HG03354 (cell line): ENCODE data around the gene SFTA2.
"Not testable (repeated sequence)": the region's sequence is repeated elsewhere in the genome, so short reads cannot be mapped to it uniquely, and the experiment has no call there.

ENCODE experiments used
- ATAC-seq: cut with Tn5 transposase; IDR thresholded peaks from one replicate; pipeline ENCODE4 v1.9.1; 2021; ENCODE audit warnings: mild to moderate bottlenecking; ENCODE audit not compliant: unreplicated experiment, poor library complexity, severe bottlenecking

The SFTA2 gene

DNA sequence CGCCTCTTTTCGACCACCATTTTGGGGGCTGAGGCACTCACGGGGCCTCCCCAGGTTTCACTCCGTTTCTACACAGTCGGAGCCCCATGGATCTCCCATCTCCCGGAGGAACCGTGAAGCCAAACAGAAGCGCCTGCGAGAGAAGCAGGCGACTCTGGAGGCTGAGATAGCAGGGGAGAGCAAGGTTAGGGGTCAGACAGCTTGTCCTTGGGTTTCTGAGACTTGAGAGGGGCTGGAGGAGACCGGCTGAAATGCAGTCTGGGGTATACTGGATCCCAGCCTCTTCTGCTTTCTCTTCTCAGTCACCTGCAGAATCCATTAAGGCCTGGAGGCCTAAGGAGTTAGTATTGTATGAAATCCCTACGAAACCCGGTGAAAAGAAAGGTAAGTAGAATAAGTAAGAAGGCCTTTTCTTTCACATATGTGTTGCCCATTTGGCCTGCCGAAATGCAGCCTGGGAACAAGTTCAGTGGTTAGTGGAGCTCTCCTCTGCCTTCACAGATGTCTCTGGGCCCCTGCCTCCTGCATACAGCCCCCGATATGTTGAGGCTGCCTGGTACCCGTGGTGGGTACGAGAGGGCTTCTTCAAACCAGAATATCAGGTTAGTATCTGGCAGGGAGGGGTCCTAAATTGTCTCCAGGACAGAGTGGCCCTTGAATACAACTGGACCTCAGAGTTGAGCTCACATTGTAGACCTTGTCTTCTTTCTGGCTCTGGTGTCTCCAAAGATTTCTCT lies 16.9 kb downstream of the SFTA2 start:
- no peak for ATAC-seq

DNA sequence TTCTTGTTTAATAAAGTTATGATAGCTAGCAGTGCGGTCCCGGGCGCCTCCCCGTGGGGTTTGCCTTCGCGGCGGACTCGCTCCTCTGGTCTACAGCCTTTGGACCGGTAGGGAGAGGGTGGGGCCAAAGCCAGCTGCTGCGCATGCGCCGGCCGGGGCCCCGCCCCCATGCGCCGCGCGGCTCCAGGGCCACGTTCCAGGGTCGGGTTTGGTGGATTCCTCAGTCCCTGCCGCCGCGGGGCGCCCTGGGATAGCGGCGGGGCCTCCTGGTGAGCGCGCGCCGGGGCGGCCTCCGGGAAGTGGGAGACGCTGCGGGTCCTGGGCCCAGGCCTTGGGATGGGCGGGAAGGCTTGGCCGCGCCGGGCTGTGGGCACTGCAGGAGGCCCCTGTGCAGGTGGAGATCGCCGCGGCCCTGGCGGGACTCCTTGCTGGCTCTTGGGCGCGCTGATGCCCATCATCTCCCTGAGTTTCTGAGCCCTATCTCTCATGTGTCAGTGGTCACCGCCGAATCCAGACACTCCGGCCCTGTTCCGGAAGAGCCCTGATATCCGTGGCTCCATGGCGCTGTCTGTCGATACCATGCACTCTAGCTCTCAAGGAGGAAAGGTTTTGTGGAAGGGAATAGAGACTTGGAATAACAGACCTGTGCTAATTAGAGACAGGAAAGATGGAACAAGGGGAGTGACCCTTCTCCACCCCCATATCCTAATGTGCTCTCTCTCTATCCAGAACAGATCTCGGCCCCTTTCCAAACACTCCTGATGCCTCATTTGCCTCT lies 17.7 kb downstream of the SFTA2 start, which contains the start of gene VARS2:
Gene VARS2 (plus strand): TSS at position 163 of the 778 bp plus-strand sequence. CDS start 599 bp downstream, at position 762.
- ATAC-seq: peak; percentile 76

DNA sequence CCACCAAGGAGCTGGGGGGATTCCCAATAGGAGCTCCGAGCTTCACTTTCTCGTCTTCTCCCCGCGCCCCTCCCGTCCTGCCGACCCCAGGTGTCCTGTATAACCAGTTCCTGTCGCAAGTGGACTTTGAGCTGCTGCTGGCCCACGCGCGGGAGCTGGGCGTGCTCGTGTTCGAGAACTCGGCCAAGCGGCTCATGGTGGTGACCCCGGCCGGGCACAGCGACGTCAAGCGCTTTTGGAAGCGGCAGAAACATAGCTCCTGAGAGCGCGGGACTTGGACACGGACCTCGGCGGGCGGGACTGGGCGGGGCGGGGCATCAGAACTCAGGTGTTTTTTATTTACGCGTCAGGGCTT lies 18.3 kb downstream of the SFTA2 start:
- no peak for ATAC-seq

- no peak for ATAC-seq
Measured at GRCh38 chr6:30912746-30913520, 19.0 kb downstream of the SFTA2 start.

- ATAC-seq: not testable (repeated sequence)
Measured at GRCh38 chr6:30910473-30910872, 21.5 kb downstream of the SFTA2 start.

DNA sequence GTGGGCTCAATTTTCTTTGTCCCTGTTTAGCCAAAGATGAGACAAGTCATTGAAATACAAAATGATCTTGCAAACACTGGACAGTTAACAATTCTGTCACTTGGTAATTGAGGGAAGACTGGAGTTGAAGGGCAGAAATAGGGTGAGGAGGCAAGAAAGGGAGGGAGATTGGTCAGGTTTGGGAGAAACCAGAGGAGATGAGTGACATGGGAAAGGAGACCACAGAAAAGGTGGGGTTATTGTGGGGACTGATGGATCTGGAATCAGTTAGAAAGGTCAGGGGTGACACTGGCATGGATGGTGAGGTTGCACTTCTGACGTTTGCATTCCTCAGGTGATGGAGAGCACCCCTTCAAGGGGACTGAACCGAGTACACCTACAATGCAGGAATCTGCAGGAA lies 23.3 kb downstream of the SFTA2 start:
- ATAC-seq: no peak

- ATAC-seq: peak; percentile 98
Measured at GRCh38 chr6:30907758-30908591, 24.0 kb downstream of the SFTA2 start, which contains the start of gene GTF2H4. Gene GTF2H4 (plus strand): TSS chr6:30908207.

- ATAC-seq: not testable (repeated sequence)
Measured at GRCh38 chr6:30907290-30907757, 24.6 kb downstream of the SFTA2 start.

DNA sequence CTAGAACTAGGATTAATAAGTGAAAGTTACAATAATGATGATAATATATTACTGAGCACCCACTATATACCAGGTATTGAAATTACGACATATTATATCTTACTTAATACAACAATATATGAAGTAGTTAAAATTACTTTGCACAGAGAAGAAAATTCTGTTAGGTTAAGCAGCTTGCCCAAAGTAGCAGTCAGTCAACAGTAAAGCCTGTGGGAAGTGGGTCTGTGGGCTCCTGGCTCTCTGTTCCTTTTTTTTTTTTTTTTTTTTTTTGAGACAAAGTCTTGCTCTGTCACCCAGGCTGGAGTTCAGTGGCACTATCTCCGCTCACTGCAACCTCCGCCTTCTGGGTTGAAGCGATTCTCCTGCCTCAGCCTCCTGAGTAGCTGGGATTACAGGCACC lies 28.7 kb downstream of the SFTA2 start:
- no peak for ATAC-seq

- no peak for ATAC-seq
Measured at GRCh38 chr6:30902709-30903108, 29.3 kb downstream of the SFTA2 start.

DNA sequence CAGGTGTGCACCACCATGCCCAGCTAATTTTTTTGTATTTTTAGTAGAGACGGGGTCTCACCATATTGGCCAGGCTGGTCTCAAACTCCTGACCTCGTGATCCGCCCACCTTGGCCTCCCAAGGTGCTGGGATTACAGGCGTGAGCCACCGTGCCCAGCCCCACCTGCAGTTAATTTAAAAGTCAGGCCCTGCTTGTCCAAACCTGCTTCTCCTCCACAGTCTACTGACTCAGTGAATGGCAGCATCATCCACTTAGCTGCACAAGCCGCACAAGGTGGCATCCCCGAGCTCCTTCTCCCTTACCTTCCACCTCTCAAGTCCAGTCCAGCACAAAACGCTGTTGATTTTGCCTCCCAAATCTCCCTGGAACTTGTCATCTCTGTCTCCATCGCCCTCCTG lies 29.8 kb downstream of the SFTA2 start:
- ATAC-seq: not testable (repeated sequence)

- no peak for ATAC-seq
Measured at GRCh38 chr6:30901436-30901835, 30.5 kb downstream of the SFTA2 start.

GRCh38 chr6:30900863-30901417 lies 31.0 kb downstream of the SFTA2 start:
- no peak for ATAC-seq

- no peak for ATAC-seq
Measured at GRCh38 chr6:30898750-30899360, 33.1 kb downstream of the SFTA2 start.

GRCh38 chr6:30897882-30898281 lies 34.1 kb downstream of the SFTA2 start:
- ATAC-seq: no peak

- ATAC-seq: no peak
Measured at GRCh38 chr6:30896541-30896940, 35.4 kb downstream of the SFTA2 start.

DNA sequence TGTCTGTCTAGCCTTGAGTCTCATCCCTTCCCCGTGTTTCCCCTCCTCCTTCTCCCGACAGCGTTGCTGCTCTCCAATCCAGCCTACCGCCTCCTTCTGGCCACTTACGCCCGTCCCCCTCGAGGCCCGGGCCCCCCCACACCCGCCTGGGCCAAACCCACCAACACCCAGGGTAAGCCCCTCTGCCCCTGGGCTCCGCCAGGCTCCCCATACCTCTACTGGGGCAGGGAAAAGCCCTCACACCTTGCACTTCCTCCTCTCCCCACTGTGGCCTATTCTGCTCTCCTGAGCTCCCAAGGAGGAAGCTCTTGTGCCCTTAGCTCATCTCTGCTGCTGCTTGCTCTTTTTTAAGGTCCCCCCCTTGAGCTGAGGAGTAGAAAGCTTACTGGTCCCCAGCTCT lies 36.6 kb downstream of the SFTA2 start:
- no peak for ATAC-seq

- ATAC-seq: no peak
Measured at GRCh38 chr6:30894935-30895334, 37.0 kb downstream of the SFTA2 start.

DNA sequence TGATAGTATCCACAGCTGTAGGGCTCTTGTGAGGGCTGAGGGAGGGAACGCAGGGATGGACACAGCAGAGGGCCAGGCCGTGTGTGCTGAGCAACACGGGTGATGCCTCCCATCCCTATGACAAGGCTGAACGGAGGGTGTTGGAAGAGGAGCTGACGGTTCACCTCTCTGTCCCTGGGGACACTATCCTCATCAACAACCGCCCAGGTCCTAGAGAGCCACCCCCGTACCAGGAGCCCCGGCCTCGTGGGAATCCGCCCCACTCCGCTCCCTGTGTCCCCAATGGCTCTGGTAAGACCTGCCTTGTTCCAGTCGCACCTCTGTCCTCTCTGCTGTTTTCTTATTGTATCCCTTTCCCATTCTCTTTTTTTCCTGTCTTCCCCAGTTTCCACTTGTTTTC lies 37.6 kb downstream of the SFTA2 start:
- ATAC-seq: no peak
